Brain microvascular endothelial cell (primary cell): ENCODE data around the gene CALU.

Source experiments
- DNase-seq: peaks from one replicate; pipeline ENCODE4 v3.0.0-alpha.2; 2020
- H3K27ac ChIP-seq: fragments of 250-450 bp; sonication (Bioruptor Pico); 2 replicates; pipeline ENCODE4 v1.5.1; 2020; ENCODE audit warnings: mild to moderate bottlenecking, moderate library complexity
- H3K27me3 ChIP-seq: fragments of 250-450 bp; sonication (Bioruptor Pico); replicated peaks from 2 replicates; pipeline ENCODE4 v1.5.1; 2020; ENCODE audit warnings: mild to moderate bottlenecking
- H3K36me3 ChIP-seq: fragments of 250-450 bp; sonication (Bioruptor Pico); replicated peaks from 2 replicates; pipeline ENCODE4 v1.5.1; 2020; ENCODE audit warnings: mild to moderate bottlenecking
- H3K4me3 ChIP-seq: 2 replicates; pipeline ENCODE4 v1.5.1; 2011; ENCODE audit warnings: low read depth, mild to moderate bottlenecking, control low read depth, low read length, moderate library complexity
- in situ Hi-C: cut with HindIII; loops from 2 replicates; pipeline ENCODE4 v1.10.0; 2017; ENCODE audit warnings: low sequenced_read_pairs, low pct_ligation_motif_present
- TF ChIP-seq, protein P1 (sequence below): IDR thresholded peaks from 2 replicates; pipeline ENCODE4 v1.5.1; 2011; ENCODE audit warnings: low read depth, mild to moderate bottlenecking, moderate library complexity, low read length, control low read depth, inconsistent platforms; ENCODE audit errors: missing control alignments

Gene CALU

DNA sequence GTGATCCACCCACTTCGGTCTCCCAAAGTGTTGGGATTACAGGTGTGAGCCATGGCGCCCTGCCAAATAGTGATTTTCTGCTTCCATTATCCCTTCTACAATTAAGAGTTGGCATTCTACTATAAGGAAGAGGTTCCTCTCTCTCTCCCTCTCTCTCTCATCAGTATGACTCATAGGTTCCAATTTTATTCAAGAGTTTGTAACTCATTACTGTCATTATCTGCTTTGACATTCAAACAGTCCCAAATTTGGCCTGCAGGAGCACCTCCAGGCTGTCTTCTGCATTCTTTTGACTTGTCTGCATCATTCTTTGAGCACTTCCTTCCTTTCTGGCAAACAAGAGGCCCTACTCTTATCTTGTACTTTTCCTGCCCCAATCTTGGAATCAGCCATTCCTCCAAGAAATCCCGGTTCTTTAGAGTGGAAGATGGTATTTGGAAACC is 33.2 kb upstream of the CALU start:
- Histone ChIP-seq H3K4me3 (no peak overlapping the region), H3K36me3 (no peaks in the 10 kb centered on the region), H3K27ac (no peak overlapping the region), H3K27me3 (no peaks in the 10 kb centered on the region)
- no peak for DNase-seq
- TF ChIP-seq, protein P1, sequence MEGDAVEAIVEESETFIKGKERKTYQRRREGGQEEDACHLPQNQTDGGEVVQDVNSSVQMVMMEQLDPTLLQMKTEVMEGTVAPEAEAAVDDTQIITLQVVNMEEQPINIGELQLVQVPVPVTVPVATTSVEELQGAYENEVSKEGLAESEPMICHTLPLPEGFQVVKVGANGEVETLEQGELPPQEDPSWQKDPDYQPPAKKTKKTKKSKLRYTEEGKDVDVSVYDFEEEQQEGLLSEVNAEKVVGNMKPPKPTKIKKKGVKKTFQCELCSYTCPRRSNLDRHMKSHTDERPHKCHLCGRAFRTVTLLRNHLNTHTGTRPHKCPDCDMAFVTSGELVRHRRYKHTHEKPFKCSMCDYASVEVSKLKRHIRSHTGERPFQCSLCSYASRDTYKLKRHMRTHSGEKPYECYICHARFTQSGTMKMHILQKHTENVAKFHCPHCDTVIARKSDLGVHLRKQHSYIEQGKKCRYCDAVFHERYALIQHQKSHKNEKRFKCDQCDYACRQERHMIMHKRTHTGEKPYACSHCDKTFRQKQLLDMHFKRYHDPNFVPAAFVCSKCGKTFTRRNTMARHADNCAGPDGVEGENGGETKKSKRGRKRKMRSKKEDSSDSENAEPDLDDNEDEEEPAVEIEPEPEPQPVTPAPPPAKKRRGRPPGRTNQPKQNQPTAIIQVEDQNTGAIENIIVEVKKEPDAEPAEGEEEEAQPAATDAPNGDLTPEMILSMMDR = no peak
- in situ Hi-C loops = no loop called here

DNA sequence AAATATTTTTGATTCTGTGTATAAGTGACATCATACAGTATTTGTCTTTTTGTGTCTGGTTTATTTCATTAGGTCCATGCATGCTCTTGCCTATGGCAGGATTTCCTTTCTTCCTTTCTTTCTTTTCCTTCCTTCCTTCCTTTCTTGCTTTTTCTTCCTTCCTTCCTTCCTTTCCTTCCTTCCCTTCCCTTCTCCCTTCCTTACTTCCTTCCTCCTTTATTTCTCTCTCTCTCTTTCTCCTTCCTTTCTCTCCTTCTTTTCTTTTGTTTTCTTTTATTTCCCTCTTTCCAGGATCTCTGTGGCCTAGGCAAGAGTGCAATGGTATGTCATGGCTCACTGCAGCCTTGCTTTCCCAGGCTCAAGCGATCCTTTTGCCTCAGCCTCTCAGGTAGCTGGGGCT is 31.4 kb upstream of the CALU start:
- no peaks in the 10 kb centered on the region for H3K27me3 ChIP-seq
- TF ChIP-seq, protein P1 = no peak
- in situ Hi-C loops = no loop called here
- no peaks in the 10 kb centered on the region for H3K36me3 ChIP-seq
- H3K27ac ChIP-seq = no peak overlapping the region
- DNase-seq = no peak
- H3K4me3 ChIP-seq = no peak overlapping the region

DNA sequence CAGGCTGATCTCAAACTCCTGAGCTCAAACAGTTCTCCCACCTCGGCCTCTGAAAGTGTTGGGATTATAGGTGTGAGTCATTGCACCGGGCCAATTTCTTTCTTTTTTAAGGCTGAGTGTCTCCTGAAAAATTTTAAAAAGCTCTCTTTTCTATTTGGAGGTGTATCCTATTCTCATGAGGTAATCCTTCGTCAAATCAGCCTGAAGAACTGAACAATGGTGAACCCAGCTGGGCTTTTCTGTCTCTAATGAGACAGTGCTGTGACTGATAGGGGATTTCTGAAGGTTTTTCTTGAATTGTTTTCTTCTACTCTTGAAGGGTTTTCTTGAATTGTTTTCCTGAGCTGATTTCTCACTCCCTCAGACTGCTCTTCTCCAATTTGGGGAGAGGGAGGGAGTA is 30.9 kb upstream of the CALU start:
- in situ Hi-C loops = no loop called here
- no peak overlapping the region for H3K4me3 ChIP-seq
- no peak overlapping the region for H3K27ac ChIP-seq
- no peaks in the 10 kb centered on the region for H3K36me3 ChIP-seq
- TF ChIP-seq, protein P1 = no peak
- DNase-seq = no peak
- H3K27me3 ChIP-seq = no peaks in the 10 kb centered on the region

DNA sequence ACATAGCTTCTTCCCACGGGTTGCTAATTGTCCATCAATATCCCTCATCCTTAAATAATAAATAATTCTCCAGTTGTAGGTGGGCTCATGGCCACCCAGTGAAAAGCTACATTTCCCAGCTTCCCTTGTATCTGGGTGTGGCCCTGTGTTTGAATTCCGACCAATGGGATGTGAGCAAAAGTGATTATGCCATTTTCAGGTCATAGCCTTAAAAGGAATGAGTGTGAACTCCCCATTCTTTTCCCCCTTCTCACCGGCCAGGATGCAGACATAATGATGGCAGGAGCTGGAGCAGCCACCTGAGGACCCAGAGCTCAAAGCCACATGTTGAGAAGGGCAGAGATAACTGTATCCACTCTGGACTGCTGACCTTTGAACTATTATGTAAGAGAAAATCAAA is 30.3 kb upstream of the CALU start:
- TF ChIP-seq, protein P1 = no peak
- no peak for DNase-seq
- in situ Hi-C loops = no loop called here

DNA sequence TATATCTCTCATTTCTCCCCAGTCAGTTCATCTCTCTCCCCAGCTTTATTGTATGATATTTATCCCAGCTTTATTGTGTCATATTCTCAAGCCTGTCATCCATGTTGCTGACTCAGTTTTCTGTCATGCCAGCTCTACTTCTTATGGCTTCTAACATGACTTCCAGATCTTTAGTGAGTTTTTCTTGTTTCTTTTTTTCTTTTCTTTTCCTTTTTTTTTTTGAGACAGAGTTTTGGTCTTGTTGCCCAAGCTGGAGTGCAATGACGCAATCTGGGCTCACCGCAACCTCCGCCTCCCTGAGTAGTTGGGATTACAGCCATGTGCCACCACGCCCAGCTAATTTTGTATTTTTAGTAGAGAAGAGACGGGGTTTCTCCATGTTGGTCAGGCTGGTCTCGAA is 28.7 kb upstream of the CALU start:
- in situ Hi-C loops = no loop called here
- Histone ChIP-seq H3K4me3 (no peak overlapping the region), H3K27me3 (no peaks in the 10 kb centered on the region), H3K27ac (no peak overlapping the region), H3K36me3 (no peaks in the 10 kb centered on the region)
- TF ChIP-seq, protein P1 = no peak
- no peak for DNase-seq

More for the DNA sequence above, 30.3 kb upstream of the CALU start:
- no peak overlapping the region for H3K27ac ChIP-seq
- no peaks in the 10 kb centered on the region for H3K36me3 ChIP-seq
- no peak overlapping the region for H3K4me3 ChIP-seq
- H3K27me3 ChIP-seq = no peaks in the 10 kb centered on the region

DNA sequence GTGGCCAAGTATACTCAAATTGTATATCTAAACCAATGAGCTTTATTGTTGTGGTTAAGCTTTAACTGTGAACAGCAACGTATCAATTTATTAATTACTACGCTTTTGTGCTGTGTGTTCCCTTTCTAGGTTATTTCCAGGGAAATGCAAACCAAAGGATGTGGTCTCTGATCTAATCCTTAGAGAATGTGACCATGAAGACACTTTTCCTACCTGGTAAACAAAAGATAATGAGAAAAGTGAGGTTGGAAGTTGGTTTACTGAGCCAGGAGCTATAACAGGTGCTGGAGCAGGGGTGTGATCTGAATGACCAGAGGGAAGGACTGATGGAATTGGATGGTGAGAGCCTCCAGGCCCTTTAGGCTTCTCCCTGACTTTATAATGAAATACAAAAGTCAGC is 25.4 kb upstream of the CALU start:
- no peak for DNase-seq
- H3K27ac ChIP-seq = no peak overlapping the region
- in situ Hi-C loops = no loop called here
- H3K36me3 ChIP-seq = no peaks in the 10 kb centered on the region
- TF ChIP-seq, protein P1 = no peak
- no peaks in the 10 kb centered on the region for H3K27me3 ChIP-seq
- H3K4me3 ChIP-seq = no peak overlapping the region
